LHCN-M2 (cell line): ENCODE measurements around the gene VIL1. TPM values are rescaled to one million over a fixed set of nuclear protein-coding genes. Genes with fewer than 3 reads are reported as not detected.
A peak's percentile ranks its signal among the peaks of the same experiment; 100 is the strongest.

Experiments used
- DNase-seq: peaks from one replicate; pipeline ENCODE4 v3.0.0-alpha.2; 2012; ENCODE audit warnings: low read depth
- total RNA-seq: library from RNA; depleted of rRNA; stranded (reverse); fragments of >200 nt; gene quantifications from 2 replicates; pipeline ENCODE4 v1.2.3, GENCODE V29; 2014

Gene VIL1
- total RNA-seq, 1 experiment from 2014 or later: not detected

DNA sequence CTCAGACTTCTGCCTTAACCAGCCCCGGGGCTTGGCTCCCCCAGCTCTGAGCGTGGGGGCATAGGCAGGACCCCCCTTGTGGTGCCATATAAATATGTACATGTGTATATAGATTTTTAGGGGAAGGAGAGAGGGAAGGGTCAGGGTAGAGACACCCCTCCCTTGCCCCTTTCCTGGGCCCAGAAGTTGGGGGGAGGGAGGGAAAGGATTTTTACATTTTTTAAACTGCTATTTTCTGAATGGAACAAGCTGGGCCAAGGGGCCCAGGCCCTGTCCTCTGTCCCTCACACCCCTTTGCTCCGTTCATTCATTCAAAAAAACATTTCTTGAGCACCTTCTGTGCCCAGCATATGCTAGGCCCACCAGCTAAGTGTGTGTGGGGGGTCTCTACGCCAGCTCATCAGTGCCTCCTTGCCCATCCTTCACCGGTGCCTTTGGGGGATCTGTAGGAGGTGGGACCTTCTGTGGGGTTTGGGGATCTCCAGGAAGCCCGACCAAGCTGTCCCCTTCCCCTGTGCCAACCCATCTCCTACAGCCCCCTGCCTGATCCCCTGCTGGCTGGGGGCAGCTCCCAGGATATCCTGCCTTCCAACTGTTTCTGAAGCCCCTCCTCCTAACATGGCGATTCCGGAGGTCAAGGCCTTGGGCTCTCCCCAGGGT lies 13.7 kb upstream of the VIL1 start:
- DNase-seq: no peak

GRCh38 chr2:218405746-218406208 lies 13.1 kb upstream of the VIL1 start:
- no peak for DNase-seq

DNA sequence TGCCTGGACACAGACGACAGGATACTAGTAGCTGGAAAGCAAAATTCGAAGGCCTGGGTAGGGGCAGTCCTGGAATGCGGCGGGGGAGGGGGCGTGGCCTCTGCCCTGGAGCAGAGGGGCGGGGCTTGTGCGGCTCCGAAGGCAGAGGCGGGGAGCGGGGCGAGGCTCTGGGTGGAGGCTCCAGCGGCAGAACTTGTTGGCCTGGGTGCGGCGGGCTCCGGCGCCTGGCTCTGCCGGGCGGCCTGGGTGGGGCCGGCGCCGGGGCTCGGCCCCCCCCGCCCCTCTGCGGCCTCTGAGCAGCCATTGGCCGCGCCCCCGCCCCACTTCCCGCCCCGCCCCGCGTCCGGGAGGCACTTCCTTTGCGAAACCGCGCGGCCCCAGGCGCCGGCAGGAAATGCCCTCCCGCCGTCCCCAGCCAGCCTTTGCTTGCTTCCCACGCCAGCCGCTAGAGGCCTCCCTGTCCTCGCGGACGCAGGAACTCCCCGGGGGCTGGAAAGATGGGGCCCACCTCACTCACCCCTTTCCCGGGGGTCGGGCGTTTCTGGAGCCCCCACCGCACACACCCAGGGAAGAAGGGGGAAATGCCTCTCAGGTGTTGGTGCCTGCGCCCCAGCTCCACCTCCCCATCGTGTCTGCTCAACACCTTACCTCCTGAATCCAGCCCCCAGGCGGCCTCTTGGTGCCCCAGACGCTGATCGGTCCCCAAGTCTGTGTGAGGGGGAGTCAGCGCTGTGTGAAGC lies 12.5 kb upstream of the VIL1 start:
- peak; percentile 91 for DNase-seq

DNA sequence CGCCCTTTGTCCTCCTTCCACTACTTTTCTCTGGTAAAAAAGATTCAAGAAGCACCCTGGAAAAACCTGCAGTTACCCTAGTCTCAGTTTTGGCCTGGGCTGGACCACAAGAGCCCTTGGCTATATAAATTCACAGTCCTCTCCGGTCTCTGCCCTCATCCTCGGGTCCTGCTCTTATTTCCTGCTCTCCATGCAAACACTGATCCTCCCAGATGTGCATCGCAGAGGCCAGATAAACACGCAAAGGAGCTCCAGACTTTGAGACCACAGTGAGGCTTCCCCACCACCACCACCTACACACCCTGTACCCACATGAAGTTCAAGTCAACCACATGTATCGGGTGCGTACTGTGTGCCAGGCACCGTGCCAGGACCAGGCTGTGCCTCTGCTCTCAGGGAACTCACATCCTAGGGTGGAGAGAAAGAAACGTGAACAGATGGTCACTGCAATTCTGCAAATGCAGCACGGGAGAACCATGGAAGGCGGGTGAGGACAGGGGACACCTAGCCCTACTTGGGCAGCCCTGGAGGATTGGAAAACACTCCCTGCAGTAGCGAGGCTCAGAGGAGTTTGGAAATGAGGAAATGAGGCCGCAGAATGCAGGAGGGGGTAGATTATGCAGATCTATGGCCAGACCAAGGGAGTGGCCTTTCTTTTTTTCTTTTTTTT lies 11.8 kb upstream of the VIL1 start:
- DNase-seq: peak; percentile 75

- no peak for DNase-seq
These were observed 11.2 kb upstream of the VIL1 start for GRCh38 chr2:218407717-218408116.

- DNase-seq: no peak
These were observed 604 bp upstream of the VIL1 start for GRCh38 chr2:218418321-218418716.

DNA sequence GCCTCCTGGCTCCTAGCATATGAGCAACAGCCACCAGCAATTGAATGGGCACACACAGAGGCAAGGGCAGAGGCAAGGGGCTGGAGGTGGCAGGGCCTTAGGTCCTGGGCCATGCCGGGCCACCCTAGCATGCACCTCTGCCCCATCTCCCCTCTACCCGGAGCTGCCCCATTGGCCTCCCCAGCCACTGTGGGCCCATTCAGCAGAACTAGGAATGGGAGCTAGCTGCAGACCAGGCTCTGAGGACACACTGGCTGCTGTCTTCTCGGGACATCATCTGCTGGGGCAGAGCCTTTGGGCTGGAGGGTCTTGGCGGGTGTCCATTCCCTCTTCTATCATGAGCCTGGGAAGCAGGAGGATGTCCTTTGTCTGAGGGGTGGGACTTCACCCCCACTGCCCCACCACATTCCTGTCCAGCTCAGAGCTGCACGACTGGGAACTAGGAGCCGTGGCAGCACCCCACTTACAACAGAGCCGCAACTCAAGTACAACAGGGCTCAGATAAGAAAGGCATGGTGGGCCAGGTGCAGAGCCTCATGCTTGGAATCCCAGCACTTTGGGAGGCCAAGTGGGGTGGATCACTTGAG lies 800 bp downstream of the VIL1 start:
- DNase-seq: no peak

DNA sequence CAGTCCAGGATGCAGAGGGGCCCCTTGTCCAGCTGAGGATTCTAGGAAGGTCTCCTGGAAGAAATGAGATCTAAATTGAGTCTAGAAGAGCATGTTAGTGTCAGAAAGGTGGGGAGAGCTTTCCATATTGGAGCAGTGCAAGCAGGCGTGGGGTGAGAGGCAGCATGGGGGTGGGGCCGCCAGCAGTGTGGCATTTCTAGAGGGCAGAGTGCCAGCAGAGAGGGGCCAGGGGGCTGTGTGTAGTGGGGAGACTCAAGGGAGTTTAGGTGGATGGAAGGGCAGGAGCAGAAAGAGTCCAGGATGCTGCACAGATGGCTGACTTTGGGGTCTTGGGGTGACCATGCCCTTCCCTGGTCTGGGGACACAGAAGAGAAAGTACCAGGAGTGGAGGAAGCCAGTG lies 2.1 kb downstream of the VIL1 start:
- no peak for DNase-seq

- DNase-seq: no peak
These were observed 3.6 kb downstream of the VIL1 start for GRCh38 chr2:218422403-218423086.

- no peak for DNase-seq
These were observed 4.7 kb downstream of the VIL1 start for GRCh38 chr2:218423584-218423983.

GRCh38 chr2:218425531-218425930 lies 6.6 kb downstream of the VIL1 start:
- DNase-seq: no peak

- no peak for DNase-seq
These were observed 8.8 kb downstream of the VIL1 start for GRCh38 chr2:218427741-218428140.

DNA sequence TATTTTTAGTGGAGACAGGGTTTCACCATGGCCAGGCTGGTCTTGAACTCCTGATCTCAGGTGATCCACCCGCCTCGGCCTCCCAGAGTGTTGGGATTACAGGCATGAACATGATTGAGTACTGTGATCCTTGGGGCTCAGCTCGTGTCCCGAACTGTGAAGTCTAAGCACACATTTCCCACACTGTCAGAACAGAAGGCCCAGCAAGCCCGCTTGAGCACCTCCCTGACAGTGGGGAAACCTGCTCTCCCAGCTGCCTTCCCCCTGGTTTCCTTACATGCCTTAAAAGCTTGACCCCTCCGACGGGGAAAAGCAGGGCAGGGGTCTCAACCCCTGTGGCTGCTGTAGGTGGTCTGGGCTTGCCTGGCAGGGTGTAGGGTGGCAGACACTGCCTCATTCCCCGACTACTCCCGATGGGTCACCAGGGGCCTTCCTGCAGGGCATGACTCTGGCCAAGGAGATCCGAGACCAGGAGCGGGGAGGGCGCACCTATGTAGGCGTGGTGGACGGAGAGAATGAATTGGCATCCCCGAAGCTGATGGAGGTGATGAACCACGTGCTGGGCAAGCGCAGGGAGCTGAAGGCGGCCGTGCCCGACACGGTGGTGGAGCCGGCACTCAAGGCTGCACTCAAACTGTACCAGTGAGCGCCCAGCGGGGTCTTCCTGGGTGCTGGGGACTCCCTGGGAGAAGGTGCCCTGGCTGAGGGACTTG lies 10.1 kb downstream of the VIL1 start:
- DNase-seq: no peak

DNA sequence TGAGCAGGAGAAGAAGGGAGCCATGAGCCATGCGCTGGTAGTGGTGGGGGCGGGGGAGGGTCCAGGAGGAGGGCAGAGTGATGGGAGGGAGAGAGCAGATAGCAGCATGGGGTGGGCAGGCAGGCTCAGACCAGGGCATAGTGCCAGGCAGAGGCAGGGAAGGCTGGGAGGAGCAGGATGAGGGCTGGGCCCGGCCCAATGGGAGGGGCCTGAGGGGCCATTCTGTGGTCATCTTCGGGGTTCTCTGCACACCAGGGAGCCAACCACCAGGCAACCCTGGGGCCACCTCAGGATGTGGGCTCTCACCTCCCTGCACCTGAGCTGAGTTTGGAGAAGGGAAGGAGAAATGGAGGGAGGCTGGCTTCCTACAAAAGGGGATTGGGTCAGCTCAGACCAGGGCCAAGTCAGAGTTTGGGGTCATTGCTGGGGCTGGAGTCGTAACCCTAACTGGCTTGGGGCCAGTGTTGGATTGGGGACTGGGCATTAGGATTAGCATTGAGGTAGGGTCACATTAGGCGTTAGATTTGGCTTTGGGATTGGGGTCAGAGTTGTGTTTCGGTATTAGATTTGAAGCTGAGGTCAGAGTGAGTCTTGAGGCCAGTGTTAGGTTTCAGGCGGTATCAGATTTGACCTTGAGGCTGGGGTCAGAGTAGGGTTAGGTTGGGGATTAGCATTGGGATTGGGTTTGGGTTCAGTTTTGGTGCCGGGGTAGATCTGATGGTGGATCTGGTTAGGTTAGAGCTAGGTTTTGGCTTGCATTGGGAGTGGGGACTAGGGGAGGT lies 11.2 kb downstream of the VIL1 start:
- no peak for DNase-seq

DNA sequence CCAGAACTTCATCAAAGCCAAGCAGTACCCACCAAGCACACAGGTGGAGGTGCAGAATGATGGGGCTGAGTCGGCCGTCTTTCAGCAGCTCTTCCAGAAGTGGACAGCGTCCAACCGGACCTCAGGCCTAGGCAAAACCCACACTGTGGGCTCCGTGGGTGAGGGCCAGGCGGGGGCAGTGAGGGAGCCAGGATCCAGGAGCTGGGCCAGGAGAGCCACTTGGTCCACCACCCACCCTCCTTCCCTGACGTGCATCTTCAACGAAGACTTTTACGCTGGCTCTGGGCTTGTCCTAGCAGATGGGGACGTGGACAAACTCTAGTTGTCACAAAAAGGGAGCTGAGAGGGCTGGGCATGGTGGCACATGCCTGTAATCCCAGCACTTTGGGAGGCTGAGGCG lies 11.8 kb downstream of the VIL1 start:
- DNase-seq: no peak

DNA sequence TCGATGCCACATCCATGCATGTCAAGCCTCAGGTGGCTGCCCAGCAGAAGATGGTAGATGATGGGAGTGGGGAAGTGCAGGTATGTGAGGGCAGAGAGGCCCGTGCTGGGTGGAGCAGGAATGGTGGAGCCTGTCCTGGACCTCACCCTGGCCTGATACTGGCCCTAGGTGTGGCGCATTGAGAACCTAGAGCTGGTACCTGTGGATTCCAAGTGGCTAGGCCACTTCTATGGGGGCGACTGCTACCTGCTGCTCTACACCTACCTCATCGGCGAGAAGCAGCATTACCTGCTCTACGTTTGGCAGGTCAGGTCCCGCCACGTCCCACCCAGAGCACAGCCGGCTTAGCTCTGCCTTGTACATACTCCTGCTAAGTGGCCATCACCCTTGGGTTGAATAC lies 13.0 kb downstream of the VIL1 start:
- DNase-seq: no peak

DNA sequence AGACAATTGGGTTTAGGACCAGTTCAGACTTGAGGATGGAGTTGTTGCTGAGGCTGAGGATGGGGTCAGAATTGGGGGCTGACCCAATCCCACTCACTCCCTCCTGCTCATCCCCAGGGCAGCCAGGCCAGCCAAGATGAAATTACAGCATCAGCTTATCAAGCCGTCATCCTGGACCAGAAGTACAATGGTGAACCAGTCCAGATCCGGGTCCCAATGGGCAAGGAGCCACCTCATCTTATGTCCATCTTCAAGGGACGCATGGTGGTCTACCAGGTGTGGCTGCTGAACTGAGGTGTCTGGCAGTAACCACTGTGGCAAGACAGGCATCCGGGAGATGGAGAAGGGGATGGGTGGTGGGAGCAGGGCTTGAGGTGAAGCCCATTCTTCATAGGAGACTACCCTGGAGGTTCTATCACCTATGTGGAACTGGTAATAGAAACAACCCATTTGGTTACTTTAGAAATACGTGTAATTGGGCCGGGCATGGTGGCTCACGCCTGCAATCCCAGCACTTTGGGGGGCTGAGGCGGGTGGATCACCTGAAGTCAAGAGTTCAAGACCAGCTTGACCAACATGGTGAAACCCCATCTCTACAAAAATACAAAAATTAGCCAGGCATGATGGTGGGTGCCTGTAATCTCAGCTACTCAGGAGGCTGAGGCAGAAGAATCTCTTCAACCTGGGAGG lies 13.9 kb downstream of the VIL1 start:
- DNase-seq: no peak

DNA sequence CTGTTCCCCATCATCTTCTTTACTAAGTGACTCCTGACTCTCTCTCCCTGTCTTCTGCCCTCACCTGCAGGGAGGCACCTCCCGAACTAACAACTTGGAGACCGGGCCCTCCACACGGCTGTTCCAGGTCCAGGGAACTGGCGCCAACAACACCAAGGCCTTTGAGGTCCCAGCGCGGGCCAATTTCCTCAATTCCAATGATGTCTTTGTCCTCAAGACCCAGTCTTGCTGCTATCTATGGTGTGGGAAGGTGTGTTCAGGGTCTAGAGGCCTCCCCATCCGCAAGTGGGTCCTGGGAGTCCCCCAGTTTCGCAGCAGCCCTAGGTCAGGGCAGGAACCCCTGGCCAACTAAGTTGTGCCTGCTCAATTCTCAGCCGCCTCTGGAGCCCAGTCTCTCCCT lies 15.5 kb downstream of the VIL1 start:
- DNase-seq: no peak
